ENCODE measurements around the gene PUS7L.

DNA sequence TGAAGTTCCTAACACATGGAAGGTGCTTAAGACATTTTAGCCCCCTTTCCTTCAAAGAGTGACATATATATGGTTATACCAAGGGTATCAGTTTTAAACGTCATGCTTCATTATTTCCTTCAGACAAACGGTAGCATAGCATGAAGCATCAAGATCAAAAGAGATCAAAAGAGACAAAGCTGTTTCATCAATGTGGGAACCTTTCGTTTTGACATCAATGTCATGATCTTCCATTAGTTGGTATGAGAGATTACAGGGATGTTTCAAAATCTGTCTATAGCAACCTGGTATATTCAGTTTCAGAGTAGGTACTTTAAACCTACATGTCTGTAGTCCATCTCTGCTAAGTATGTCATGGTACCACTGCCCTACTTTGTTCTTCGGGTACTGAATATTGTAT, 28.3 kb downstream of the PUS7L start:
- TF ChIP-seq, protein P1, sequence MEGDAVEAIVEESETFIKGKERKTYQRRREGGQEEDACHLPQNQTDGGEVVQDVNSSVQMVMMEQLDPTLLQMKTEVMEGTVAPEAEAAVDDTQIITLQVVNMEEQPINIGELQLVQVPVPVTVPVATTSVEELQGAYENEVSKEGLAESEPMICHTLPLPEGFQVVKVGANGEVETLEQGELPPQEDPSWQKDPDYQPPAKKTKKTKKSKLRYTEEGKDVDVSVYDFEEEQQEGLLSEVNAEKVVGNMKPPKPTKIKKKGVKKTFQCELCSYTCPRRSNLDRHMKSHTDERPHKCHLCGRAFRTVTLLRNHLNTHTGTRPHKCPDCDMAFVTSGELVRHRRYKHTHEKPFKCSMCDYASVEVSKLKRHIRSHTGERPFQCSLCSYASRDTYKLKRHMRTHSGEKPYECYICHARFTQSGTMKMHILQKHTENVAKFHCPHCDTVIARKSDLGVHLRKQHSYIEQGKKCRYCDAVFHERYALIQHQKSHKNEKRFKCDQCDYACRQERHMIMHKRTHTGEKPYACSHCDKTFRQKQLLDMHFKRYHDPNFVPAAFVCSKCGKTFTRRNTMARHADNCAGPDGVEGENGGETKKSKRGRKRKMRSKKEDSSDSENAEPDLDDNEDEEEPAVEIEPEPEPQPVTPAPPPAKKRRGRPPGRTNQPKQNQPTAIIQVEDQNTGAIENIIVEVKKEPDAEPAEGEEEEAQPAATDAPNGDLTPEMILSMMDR (IDR thresholded peaks at IDR 0.05), result no peak
- no peak for TF ChIP-seq EZH2 (IDR thresholded peaks at IDR 0.05; ENCODE audit: borderline replicate concordance, insufficient read depth, low read depth, low read length, poor library complexity, severe bottlenecking)
